GM12878 (cell line): ENCODE data around the gene RASGRP3. TPM values are rescaled to one million over a fixed set of nuclear protein-coding genes. Genes with fewer than 3 reads are reported as not detected.

Experiments used
- ATAC-seq: fragments of 200-7000 bp; cut with Tn5 transposase; 3 replicates; pipeline ENCODE4 v1.9.1; 2020; ENCODE audit warnings: mild to moderate bottlenecking, moderate library complexity
- BruUV-seq: library from RNA; stranded (reverse); fragments of 400-500 nt; replicated peaks from 2 replicates; lab custom pipeline; 2021; lab: Mats Ljungman, UMichigan
- CTCF ChIA-PET: fragments of 300-600 bp; sonication (Branson Sonifier 250); formaldehyde crosslinking; extraction: SDS; loops from one replicate; lab custom pipeline; 2021; ENCODE audit warnings: inconsistent platforms; lab: Yijun Ruan, JAX
- POLR2A ChIA-PET: fragments of 350-600 bp; formaldehyde crosslinking; extraction: SDS; loops from one replicate; lab custom pipeline; 2021; ENCODE audit warnings: inconsistent platforms; lab: Charles Lee
- RAD21 ChIA-PET: fragments of 300-600 bp; sonication (Branson Sonifier 250); formaldehyde crosslinking; loops from one replicate; lab custom pipeline; 2023; ENCODE audit warnings: antibody characterized with exemption; ENCODE audit not compliant: unreplicated experiment; lab: Charles Lee
- SMC1A ChIA-PET: fragments of 300-600 bp; sonication (Branson Sonifier 250); formaldehyde crosslinking; loops from one replicate; lab custom pipeline; 2023; ENCODE audit not compliant: unreplicated experiment, uncharacterized antibody; lab: Charles Lee
- DNase-seq: peaks from one replicate; pipeline ENCODE4 v3.0.0-alpha.2; 2011; ENCODE audit warnings: low read depth, low spot score
- FAIRE-seq: peaks from 3 replicates; lab custom pipeline; 2011; peaks lifted over from hg19 to GRCh38; lab: Jason Lieb, UNC
- H2AFZ ChIP-seq: 2 replicates; pipeline ENCODE4 v1.6.0; 2011; ENCODE audit warnings: low read depth, low read length, control low read depth; ENCODE audit not compliant: control insufficient read depth
- H3K27ac ChIP-seq: 2 replicates; pipeline ENCODE4 v1.5.1; 2011; ENCODE audit warnings: control low read depth; ENCODE audit not compliant: control insufficient read depth, insufficient read depth
- H3K27me3 ChIP-seq, 2 experiments: replicated peaks in 1 of 2; 2 replicates each; pipeline versions ENCODE4 v1.6.0 to v1.6.1; 2011; ENCODE audit warnings: low read length in 1 of 2; ENCODE audit not compliant: control insufficient read depth in 2 of 2, insufficient read depth in 2 of 2
- H3K36me3 ChIP-seq, 2 experiments: 2 replicates each; pipeline ENCODE4 v1.5.1; 2011; ENCODE audit warnings: low read length in 1 of 2; ENCODE audit not compliant: control insufficient read depth in 2 of 2, insufficient read depth in 2 of 2
- H3K4me1 ChIP-seq: 2 replicates; pipeline ENCODE4 v1.6.1; 2011; ENCODE audit warnings: mild to moderate bottlenecking, low read length, moderate library complexity, mixed read lengths; ENCODE audit not compliant: control insufficient read depth, insufficient read depth
- H3K4me2 ChIP-seq: 2 replicates; pipeline ENCODE4 v1.6.0; 2011; ENCODE audit warnings: control low read depth; ENCODE audit not compliant: control insufficient read depth, insufficient read depth
- H3K4me3 ChIP-seq: fragments of 200-600 bp; sonication (generic); 2 replicates; pipeline ENCODE4 v1.5.1; 2016
- H3K79me2 ChIP-seq: 2 replicates; pipeline ENCODE4 v1.6.0; 2011; ENCODE audit warnings: low read length; ENCODE audit not compliant: control insufficient read depth, insufficient read depth
- H3K9ac ChIP-seq: 2 replicates; pipeline ENCODE4 v1.8.0; 2011; ENCODE audit warnings: low read length, control low read depth, mixed read lengths; ENCODE audit not compliant: control insufficient read depth, insufficient read depth
- H3K9me3 ChIP-seq: replicated peaks from 3 replicates; pipeline ENCODE4 v1.5.1; 2011; ENCODE audit warnings: mild to moderate bottlenecking, low read length; ENCODE audit not compliant: control insufficient read depth, insufficient read depth
- H4K20me1 ChIP-seq: 2 replicates; pipeline ENCODE4 v1.6.0; 2011; ENCODE audit not compliant: control insufficient read depth, insufficient read depth
- CEBPB ChIP-seq, 2 experiments: fragments of 150-350 bp in 1 of 2; IDR thresholded peaks; 2 replicates each; pipeline ENCODE4 v1.6.1; 2012 to 2014; ENCODE audit warnings: low read depth in 2 of 2, low read length in 2 of 2, borderline replicate concordance in 1 of 2, inconsistent platforms in 1 of 2
- CHD2 ChIP-seq: IDR thresholded peaks from 2 replicates; pipeline ENCODE4 v1.6.1; 2011; ENCODE audit warnings: low read depth, low read length, improper control_type of control experiment, borderline replicate concordance
- CUX1 ChIP-seq: IDR thresholded peaks from 2 replicates; pipeline ENCODE4 v1.6.1; 2012; ENCODE audit warnings: improper control_type of control experiment, low read depth, low read length; ENCODE audit not compliant: insufficient replicate concordance
- GATAD2B ChIP-seq: fragments of 450-650 bp; conservative IDR thresholded peaks from 2 replicates; pipeline ENCODE4 v1.6.1; 2017; ENCODE audit warnings: low read depth, mild to moderate bottlenecking, moderate library complexity
- HDGF ChIP-seq: fragments of 450-650 bp; IDR thresholded peaks from 2 replicates; pipeline ENCODE4 v1.6.1; 2016; ENCODE audit warnings: antibody characterized with exemption
- IRF4 ChIP-seq: IDR thresholded peaks from 2 replicates; pipeline ENCODE4 v1.6.1; 2011; ENCODE audit warnings: low read depth, low read length
- JUND ChIP-seq: IDR thresholded peaks from 2 replicates; pipeline ENCODE4 v1.6.1; 2012; ENCODE audit warnings: low read depth, mild to moderate bottlenecking, low read length, improper control_type of control experiment, moderate library complexity
- MEF2A ChIP-seq: IDR thresholded peaks from 2 replicates; pipeline ENCODE4 v1.6.1; 2011; ENCODE audit warnings: low read depth, mild to moderate bottlenecking, low read length, moderate library complexity; ENCODE audit not compliant: insufficient read depth
- RAD21 ChIP-seq: IDR thresholded peaks from 2 replicates; pipeline ENCODE4 v1.6.1; 2011; ENCODE audit warnings: mild to moderate bottlenecking, low read depth, low read length, moderate library complexity; ENCODE audit not compliant: insufficient read depth
- SIX5 ChIP-seq: IDR thresholded peaks from 2 replicates; pipeline ENCODE4 v1.6.1; 2011; ENCODE audit warnings: mild to moderate bottlenecking, low read depth, low read length, moderate library complexity; ENCODE audit not compliant: severe bottlenecking
- ZNF592 ChIP-seq: fragments of 450-650 bp; IDR thresholded peaks from 2 replicates; pipeline ENCODE4 v1.6.1; 2017; ENCODE audit warnings: mild to moderate bottlenecking, moderate library complexity
- WGBS: methylation state at CpG from one replicate; pipeline ENCODE4 v1.1.6; 2016; ENCODE audit warnings: low lambda C conversion rate; ENCODE audit not compliant: insufficient replicate concordance, insufficient coverage; ENCODE audit errors: missing lambda C conversion rate; 5-methylcytosine and 5-hydroxymethylcytosine counted together
- in situ Hi-C: fragments of 300-500 bp; cut with MboI; formaldehyde crosslinking; loops from 9 replicates; pipeline ENCODE4 v1.14.3; 2018; ENCODE audit warnings: mixed read lengths
- intact Hi-C: fragments of 100-400 bp; cut with micrococcal nuclease; formaldehyde crosslinking; loops from one replicate; pipeline ENCODE4 v1.14.2; 2022; ENCODE audit not compliant: unreplicated experiment
- polyA plus RNA-seq, 11 experiments: library from polyadenylated mRNA; depleted of rRNA in 4 of 11; unstranded in 6 of 11; stranded (reverse) in 5 of 11; fragments of >200 nt; fragmentation: Nextera tagmentation in 4 of 11; fragmentation: Illumina TruSeq in 1 of 11; extraction: Ambion mirVana in 4 of 11; extraction: Trizol in 1 of 11; gene quantifications; 1 replicate in 1 of 11; 2 replicates in 10 of 11; pipeline versions ENCODE4 v1.2.1 to v1.2.3, GENCODE V29; 2011 to 2016; ENCODE audit warnings: inconsistent platforms in 2 of 11, missing spikeins in 2 of 11, low read depth in 1 of 11
- total RNA-seq, 4 experiments: library from RNA; depleted of rRNA in 3 of 4; stranded (reverse); fragments of >200 nt in 3 of 4; fragmentation: Illumina TruSeq in 1 of 4; extraction: Trizol in 1 of 4; gene quantifications; 2 replicates each; pipeline versions ENCODE4 v1.2.1 to v1.2.3, GENCODE V29; 2013 to 2021
- TF ChIP-seq, protein P1 (sequence below): IDR thresholded peaks from 2 replicates; pipeline ENCODE4 v1.6.1; 2012; ENCODE audit warnings: low read depth, low read length, improper control_type of control experiment

RASGRP3 gene
- total and polyA plus RNA-seq, 10 of the 15 experiments (the other 5 are each of a cell fraction or from before 2014, with no cell fraction given), result 31.6 to 106 (median 64.7) TPM

DNA sequence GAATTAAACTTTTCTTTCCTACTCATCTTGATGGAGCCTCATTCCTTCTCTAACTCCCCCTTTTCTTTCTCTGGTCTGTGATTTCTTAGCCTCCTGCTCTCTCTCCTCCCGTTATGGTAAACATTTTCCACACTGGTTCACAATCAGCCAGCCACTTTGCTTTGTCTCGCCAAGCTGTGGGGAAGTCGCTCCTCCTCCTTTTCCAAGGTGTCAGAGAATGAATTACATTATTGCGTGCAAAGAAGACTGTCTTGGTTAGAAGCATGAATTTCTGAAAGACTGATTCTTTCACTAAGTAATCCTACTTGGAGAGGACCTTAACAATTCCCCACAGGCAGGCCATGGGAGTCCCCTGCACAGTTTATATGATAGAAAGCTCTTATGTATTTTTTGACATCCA lies 46.1 kb downstream of the RASGRP3 start (continued):
- TF ChIP-seq ZNF592 (no peak), GATAD2B (no peak)

DNA sequence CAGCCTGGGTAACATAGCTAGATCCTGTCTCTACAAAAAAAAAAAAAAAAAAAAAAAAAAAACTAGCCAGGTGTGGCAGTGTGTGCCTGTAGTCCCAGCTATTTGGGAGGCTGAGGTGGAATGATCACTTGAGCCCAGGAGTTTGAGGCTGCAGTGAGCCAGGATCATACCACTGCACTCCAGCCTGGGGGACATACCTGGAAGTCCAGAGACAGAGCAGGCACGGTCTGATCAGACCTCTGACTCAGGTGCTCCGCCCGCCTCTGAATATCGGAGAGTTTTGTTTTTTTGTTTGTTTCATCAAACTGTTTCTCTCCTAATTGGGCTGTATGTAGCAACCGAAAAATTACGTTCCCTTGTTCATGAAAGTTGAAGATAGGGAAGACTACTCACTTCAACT lies 49.2 kb downstream of the RASGRP3 start:
- CTCF ChIA-PET, result no interaction called here
- FAIRE-seq, result no peak
- Histone ChIP-seq H3K4me2 (no peak overlapping the region), H2AFZ (no peak overlapping the region), H3K27me3 (no peaks in the 10 kb centered on the region), H3K4me3 (no peak overlapping the region), H3K36me3 (peaks cover 3 to 35% of the 10 kb centered on the region in 2 experiments; a peak in 3 of 4 replicates), H4K20me1 (no peaks in the 10 kb centered on the region), H3K9ac (no peak overlapping the region), H3K9me3 (no peaks in the 10 kb centered on the region), H3K79me2 (peaks cover 2% of the 10 kb centered on the region), H3K27ac (no peak overlapping the region), H3K4me1 (peaks cover 27% of the 10 kb centered on the region)
- intact Hi-C loops (no loop called here), in situ Hi-C loops (no loop called here)
- SMC1A ChIA-PET, result no interaction called here
- DNase-seq, result no peak
- BruUV-seq, result no TSS peak
- POLR2A ChIA-PET, result interaction anchor here (0.7 kb wide), 3 partner anchors 12 to 302 kb away, joined by 4 to 6 read pairs (median 4); no protein-coding TSS in a partner anchor
- no peak for ATAC-seq
- RAD21 ChIA-PET, result interaction anchor here (0.6 kb wide), 2 partner anchors 48 to 790 kb away, joined by 3 to 4 read pairs; no protein-coding TSS in a partner anchor
- WGBS, result 90% methylated on average over 6 of the region's 6 CpGs
- TF ChIP-seq CEBPB (IDR thresholded peaks at IDR 0.05; ENCODE audit: borderline replicate concordance in 1 of 2, low read depth in 2 of 2, low read length in 2 of 2) (no peak), JUND (no peak), MEF2A (no peak), CUX1 (no peak), RAD21 (no peak), IRF4 (no peak), SIX5 (no peak), CHD2 (no peak), HDGF (no peak)
- TF ChIP-seq, protein P1, sequence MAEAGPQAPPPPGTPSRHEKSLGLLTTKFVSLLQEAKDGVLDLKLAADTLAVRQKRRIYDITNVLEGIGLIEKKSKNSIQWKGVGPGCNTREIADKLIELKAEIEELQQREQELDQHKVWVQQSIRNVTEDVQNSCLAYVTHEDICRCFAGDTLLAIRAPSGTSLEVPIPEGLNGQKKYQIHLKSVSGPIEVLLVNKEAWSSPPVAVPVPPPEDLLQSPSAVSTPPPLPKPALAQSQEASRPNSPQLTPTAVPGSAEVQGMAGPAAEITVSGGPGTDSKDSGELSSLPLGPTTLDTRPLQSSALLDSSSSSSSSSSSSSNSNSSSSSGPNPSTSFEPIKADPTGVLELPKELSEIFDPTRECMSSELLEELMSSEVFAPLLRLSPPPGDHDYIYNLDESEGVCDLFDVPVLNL, result no peak
